GM19025 (cell line): ENCODE measurements around the gene CCNJL.

ENCODE experiments used
- ATAC-seq: cut with Tn5 transposase; IDR thresholded peaks from one replicate; pipeline ENCODE4 v1.9.1; 2021; ENCODE audit warnings: mild to moderate bottlenecking, low read depth, moderate library complexity; ENCODE audit not compliant: unreplicated experiment

The CCNJL gene

DNA sequence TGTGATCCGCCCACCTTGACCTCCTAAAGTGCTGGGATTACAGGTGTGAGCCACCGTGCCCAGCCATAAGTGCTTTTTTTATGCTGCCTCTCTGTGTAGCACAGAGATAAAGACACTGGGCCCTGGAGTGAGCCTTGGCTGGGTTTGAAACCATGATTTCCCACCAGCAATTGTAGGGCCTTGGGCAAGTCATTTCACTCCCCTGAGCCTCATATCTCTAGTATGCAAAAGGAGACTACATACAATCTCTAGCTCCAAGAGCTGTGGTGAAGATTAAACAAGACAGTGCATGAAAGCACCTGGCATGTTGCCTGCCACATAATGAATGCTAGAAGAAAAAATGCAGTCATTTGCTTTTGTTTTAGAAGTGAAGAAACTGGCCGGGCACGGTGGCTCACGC is 79.1 kb downstream of the CCNJL start:
- no peak for ATAC-seq

DNA sequence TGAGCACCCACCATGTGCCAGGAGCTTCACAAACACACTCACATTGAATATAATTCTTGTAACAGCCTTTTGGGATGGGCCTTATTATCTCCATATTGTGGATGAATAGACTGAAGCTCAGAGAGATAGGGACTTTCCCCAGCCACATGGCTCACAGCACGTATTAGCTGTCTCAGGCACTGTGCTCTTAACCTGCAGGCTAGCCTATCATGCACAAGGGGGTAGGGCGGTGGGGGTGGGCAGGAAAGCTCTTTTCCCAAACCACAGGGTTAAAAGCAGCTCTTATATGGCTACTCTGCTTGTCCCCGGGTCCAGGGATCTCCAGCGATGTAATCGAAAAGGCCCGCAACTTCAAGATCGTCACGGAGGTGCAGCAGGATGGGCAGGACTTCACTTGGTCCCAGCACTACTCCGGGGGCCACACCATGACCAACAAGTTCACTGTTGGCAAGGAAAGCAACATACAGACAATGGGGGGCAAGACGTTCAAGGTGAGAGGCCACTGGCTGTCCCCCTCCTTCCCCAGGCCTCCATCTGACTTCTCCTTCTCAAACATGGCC is 80.5 kb downstream of the CCNJL start:
- no peak for ATAC-seq

GRCh38 chr5:160230686-160231527 is 81.5 kb downstream of the CCNJL start:
- ATAC-seq, result peak; percentile 52

DNA sequence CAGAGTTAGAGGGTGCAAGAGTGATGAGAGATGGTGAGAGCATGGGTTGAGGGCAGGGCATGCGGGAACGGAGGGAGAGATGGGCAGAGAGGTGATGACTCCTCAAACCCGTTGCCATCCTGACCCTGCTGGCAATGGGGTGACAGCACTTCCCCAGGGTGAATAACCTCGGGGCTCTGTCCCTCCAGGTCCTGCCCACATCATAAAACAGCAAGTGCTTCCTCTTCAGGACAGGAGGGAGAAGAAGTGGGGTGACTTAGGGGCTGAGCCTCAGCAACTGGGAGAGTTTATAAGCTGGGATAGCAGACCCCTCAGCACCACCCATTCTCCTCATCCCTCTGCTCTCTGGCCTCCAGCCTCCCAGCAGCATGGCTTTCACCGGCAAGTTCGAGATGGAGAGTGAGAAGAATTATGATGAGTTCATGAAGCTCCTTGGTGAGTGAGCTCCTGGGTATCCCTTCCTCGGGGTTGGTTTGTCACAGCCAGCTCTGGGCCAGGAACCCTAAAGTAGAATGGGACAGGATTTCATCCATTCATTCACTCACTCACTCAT is 83.1 kb downstream of the CCNJL start, which contains the start of gene FABP6:
Gene FABP6 (plus strand): TSS at position 317 of the 553 bp plus-strand sequence. CDS start 52 bp downstream, at position 369.
- ATAC-seq, result no peak

DNA sequence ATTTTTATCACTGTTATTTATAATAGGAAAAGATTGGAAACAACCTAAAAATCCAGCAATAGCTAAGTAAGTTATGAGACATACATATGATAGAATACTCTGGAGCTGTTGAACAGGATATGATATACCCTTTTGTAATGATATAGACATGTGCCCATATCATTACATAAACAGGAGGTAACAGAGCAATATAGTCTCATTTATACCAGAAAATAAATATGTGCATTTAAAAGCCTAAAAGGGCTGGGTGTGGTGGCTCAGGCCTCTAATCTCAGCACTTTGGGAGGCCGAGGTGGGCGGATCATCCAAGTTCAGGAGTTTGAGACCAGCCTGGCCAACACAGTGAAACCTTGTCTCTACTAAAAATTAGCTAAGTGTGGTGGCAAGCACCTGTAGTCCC is 85.4 kb downstream of the CCNJL start:
- no peak for ATAC-seq

GRCh38 chr5:160221082-160221481 is 91.3 kb downstream of the CCNJL start:
- ATAC-seq, result no peak

DNA sequence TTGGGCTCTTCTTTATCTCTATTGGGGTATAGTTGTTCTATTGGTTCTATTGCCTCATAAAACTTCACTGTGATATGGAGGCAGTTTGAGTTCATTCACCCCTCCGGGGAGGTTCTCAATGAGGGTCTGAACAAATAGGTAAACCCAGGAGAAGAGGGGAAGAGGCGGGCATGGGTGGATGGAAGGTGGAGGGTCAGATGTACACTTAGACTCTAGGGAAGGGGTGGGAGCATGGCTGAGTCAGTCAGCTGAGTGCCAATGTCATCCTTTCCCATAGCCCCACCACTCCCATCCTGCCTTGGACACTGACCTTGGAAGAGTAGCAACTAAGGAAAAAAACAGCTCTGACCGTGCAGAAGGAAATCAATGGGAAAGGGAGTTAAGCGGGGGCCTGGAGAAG is 93.0 kb downstream of the CCNJL start:
- ATAC-seq, result no peak

GRCh38 chr5:160213537-160213936 is 98.8 kb downstream of the CCNJL start:
- no peak for ATAC-seq

- no peak for ATAC-seq
Observed at GRCh38 chr5:160211352-160211751, 101.0 kb downstream of the CCNJL start.

GRCh38 chr5:160210606-160211005 is 101.8 kb downstream of the CCNJL start:
- no peak for ATAC-seq

DNA sequence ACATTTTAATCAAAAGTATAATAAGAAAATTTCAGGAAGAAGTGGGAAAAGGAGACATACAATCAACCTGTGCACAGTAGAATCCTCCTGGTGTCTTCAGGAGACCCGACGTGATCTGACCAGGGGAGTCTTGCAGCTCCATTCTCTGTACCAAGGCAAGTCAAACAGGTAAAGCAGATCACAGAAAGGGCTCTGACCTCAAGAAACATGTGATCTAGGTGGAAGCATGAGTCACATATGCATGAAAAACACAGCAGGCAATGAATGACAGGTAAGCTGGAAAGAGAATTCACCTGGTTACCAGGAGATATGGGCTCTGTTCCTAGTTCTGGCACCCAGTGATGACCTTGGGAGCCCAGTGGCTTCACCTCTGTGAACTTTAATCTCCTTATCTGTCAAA is 102.4 kb downstream of the CCNJL start:
- no peak for ATAC-seq

- no peak for ATAC-seq
Observed at GRCh38 chr5:160207061-160207460, 105.3 kb downstream of the CCNJL start.
